GM12873 (cell line): ENCODE results near the gene F7.

ENCODE experiments used
- CTCF ChIP-seq: IDR thresholded peaks from 2 replicates; pipeline ENCODE4 v1.5.1; 2012; ENCODE audit warnings: low read depth, mild to moderate bottlenecking, moderate library complexity, low read length, control low read depth; ENCODE audit not compliant: insufficient read depth; ENCODE audit errors: missing control alignments

F7 gene

GRCh38 chr13:113129480-113129879, 23.9 kb downstream of the F7 start:
- no peak for TF ChIP-seq CTCF

- no peak for TF ChIP-seq CTCF
Measured at GRCh38 chr13:113129921-113130750, 24.5 kb downstream of the F7 start.

GRCh38 chr13:113135281-113135760, 29.7 kb downstream of the F7 start:
- no peak for TF ChIP-seq CTCF

- no peak for TF ChIP-seq CTCF
Measured at GRCh38 chr13:113137691-113138298, 32.2 kb downstream of the F7 start.

- TF ChIP-seq CTCF, result no peak
Measured at GRCh38 chr13:113138792-113139551, 33.4 kb downstream of the F7 start.

GRCh38 chr13:113139577-113139976, 34.0 kb downstream of the F7 start:
- TF ChIP-seq CTCF, result no peak
